GM21528 (cell line): ENCODE measurements around the gene NOVA2.
A peak's percentile ranks its signal among the peaks of the same experiment; 100 is the strongest.

Source experiments
- ATAC-seq: cut with Tn5 transposase; IDR thresholded peaks from one replicate; pipeline ENCODE4 v1.9.1; 2021; ENCODE audit warnings: mild to moderate bottlenecking, moderate library complexity; ENCODE audit not compliant: unreplicated experiment, low FRiP score

Gene NOVA2

DNA sequence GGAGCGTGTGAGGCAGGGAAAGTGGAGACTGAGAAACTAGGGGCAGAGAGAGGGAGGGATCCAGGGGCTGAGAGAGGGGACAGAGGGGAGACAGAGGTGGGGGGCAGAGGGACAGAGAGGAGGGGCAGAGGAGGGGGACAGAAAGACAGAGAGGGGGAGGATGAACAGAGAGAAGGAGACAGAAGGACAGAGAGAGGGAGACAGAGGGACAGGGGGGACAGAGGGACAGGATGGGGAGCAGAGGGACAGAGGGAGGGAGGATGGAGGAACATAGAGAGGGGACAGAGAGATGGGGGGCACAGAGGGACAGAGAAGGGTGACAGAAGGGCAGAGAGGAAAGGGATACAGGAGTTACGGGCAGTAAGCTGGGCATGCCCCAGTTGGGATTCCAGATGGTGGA lies 44.4 kb downstream of the NOVA2 start:
- ATAC-seq: no peak

- ATAC-seq: no peak
Measured at GRCh38 chr19:45927565-45928261, 46.0 kb downstream of the NOVA2 start.

GRCh38 chr19:45924891-45925447 lies 48.7 kb downstream of the NOVA2 start:
- ATAC-seq: no peak

DNA sequence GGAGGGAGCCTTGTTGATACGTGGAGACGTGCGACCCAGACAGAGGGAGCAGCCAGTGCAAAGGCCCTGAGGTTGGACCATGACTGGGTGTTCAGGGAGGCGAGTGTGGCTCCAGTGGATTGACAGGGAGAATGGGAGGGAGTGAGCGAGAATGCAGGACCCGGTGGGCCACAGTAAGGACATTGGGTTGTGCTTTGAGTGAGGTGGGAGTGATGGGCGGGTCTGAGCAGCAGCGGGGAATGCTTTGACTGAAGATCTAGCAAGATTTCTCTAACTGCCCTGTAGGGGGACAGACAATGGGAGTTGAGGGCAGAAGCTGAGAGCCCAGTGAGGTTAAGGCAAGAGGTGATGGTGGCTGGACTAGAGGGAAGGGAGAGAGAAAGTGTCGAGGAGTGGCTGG lies 51.4 kb downstream of the NOVA2 start:
- ATAC-seq: no peak

- no peak for ATAC-seq
Measured at GRCh38 chr19:45920458-45920857, 53.2 kb downstream of the NOVA2 start.

- no peak for ATAC-seq
Measured at GRCh38 chr19:45919678-45920077, 54.0 kb downstream of the NOVA2 start.

DNA sequence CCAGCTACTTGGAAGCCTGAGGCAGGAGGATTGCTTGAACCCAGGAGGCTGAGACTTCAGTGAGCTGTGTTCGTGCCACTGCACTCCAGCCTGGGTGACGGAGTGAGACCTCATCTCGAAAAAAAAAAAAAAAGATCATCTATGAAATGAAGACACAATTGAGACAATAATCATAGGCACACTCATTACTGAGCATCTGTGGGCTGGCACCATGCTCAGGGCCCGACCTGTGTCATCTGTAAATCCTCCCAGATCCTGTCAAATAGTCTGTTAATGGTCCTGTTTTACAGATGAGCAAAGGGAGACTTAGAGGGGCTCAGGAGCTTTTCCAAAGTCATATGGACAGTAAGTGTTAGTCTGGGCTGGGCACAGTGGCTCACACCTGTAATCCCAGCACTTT lies 54.9 kb downstream of the NOVA2 start:
- ATAC-seq: no peak

DNA sequence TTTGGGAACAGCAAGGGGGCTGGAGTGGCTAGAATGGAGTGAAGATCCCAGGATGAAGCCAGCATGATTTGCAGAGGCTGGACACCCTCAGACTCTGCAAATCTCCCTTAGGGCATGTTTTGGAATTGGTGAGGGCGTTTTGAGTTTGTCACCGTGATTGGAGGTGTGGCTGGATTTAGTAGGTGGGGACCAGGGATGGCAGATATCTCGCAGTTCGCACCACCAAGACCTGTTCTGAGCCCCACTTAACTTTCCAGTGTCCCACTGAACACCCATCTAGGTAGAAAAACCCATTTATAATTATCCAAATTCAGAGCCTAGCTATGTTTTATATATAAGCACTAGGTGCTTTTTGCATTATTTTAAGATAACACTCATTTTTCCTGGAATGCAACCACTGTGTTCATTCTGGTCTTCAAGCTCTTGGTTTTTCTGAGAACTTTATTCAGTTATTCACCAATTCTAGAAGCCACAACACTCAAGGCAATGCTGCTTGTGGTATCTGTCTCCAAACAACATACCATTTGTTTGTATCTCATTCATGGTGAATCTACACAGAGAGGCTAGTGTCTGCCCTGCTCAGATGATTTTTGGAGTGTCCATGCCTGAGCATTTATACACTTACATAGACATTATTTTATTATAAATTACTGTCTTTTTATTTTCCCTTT lies 56.1 kb downstream of the NOVA2 start:
- no peak for ATAC-seq

GRCh38 chr19:45913874-45914830 lies 59.5 kb downstream of the NOVA2 start, which contains the start of gene NANOS2:
TSS of gene NANOS2 (minus strand) at chr19:45914778. CDS start at chr19:45914693, 85 bp downstream.
- ATAC-seq: no peak

GRCh38 chr19:45911291-45911690 lies 62.4 kb downstream of the NOVA2 start:
- ATAC-seq: no peak

GRCh38 chr19:45908956-45909355 lies 64.7 kb downstream of the NOVA2 start:
- no peak for ATAC-seq

- no peak for ATAC-seq
Measured at GRCh38 chr19:45906221-45906620, 67.4 kb downstream of the NOVA2 start.

GRCh38 chr19:45905011-45905410 lies 68.7 kb downstream of the NOVA2 start:
- ATAC-seq: no peak

GRCh38 chr19:45902651-45903625 lies 70.7 kb downstream of the NOVA2 start:
- ATAC-seq: peak; percentile 79

DNA sequence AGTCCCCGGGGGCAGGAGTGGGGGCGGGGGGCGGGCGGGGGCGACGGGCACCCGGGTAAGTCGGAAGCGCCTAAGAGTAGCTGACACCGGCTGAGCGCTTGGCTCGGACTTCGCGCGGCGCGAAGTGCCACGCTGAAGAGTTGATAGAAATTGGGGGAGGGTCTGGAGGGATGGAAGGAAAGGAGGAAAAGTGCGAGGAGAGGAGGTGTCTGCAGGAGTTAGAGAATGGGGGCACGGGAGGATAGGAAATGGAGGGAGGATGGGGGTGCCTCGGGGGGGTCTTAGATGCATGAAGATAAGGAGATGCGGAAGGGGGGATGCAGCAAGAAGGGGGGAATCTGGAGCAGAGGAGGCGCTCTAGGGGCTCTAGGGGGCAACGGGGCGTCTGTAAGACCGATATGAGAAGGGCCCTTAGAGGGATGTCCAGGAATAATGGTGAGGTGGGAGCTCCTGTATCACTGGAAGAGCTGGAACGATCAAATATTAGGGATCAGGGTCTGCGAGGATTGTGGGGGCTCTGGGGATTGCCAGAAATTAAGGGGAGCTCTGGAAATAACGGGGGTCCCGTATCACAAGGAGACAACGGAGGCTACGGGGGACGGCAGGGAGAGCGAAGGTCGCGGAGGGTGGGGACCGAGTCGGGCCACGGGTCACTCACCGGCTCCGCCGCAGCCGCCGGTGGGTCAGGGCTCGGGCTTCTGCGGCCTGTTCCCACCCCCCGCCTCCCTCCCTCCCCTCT lies 71.6 kb downstream of the NOVA2 start, which contains the start of gene MYPOP:
MYPOP (minus strand) TSS at position 702 of the 739 bp plus-strand sequence. CDS start 840 bp downstream, outside the sequence.
- ATAC-seq: no peak

GRCh38 chr19:45901432-45901911 lies 72.2 kb downstream of the NOVA2 start:
- no peak for ATAC-seq

DNA sequence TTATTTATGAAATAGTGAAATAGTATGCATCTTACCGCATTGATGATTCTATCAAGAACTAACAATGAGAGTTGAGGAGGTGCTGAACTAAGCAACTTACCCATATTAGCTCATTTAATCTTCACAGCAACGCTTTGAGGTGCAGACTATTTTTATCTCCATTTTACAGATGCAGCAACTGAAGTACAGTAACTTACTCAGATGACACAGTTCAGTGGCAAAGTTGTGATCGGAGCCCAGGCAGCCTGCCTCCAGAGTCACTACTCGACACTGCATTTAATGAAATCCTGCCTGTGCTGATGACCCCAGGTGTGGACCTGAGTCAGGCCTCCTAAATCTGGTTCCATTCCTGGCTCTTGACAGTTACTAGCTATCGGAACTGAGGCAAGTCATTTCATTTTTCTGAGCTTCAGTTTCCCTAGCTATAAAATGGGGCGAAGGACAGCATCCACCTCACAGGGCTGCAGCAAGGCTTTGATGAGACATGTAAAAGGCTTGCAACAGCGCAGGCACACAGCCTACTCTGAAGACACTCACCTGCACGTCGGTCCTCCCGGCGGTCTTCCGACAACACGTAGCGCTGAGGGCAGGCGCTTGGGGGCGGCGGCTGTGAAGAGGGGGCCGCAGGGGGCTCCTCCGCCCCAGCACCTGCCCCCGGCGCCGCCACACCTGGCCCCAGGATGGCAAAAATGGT lies 72.8 kb downstream of the NOVA2 start:
- ATAC-seq: no peak
